ENCODE measurements around the gene BHLHE40. TPM values are rescaled to one million over a fixed set of nuclear protein-coding genes. Genes with fewer than 3 reads are reported as not detected.

The BHLHE40 gene
- total and polyA plus RNA-seq, 10 of the 15 experiments (the other 5 are each of a cell fraction or from before 2014, with no cell fraction given): 25.2 to 106 (median 51.4) TPM

GRCh38 chr3:4994823-4995499 is 15.7 kb downstream of the BHLHE40 start:
- intact Hi-C loops (cut with micrococcal nuclease; ENCODE audit: unreplicated experiment) (no loop called here), in situ Hi-C loops (cut with MboI) (no loop called here)
- Histone ChIP-seq H3K27ac (ENCODE audit: control insufficient read depth, insufficient read depth) (peak overlapping the region; percentile 7; the same call in 1 of the 2 replicates), H3K9me3 (replicated peaks; ENCODE audit: control insufficient read depth, insufficient read depth, low read length) (no peaks in the 10 kb centered on the region), H2AFZ (ENCODE audit: control insufficient read depth, low read depth, low read length) (peak overlapping the region; percentile 68; the same call in 1 of the 2 replicates), H3K9ac (ENCODE audit: control insufficient read depth, insufficient read depth, low read length) (no peak overlapping the region; the same call in 1 of the 2 replicates), H4K20me1 (ENCODE audit: control insufficient read depth, insufficient read depth) (no peaks in the 10 kb centered on the region), H3K4me2 (ENCODE audit: control insufficient read depth, insufficient read depth) (0 out of 2 replicates have a peak overlapping the region, but pooled peaks have one; percentile 38), H3K27me3 (replicated peaks in 1 of 2; ENCODE audit: control insufficient read depth in 2 of 2, insufficient read depth in 2 of 2, low read length in 1 of 2) (no peaks in the 10 kb centered on the region), H3K79me2 (ENCODE audit: control insufficient read depth, insufficient read depth, low read length) (no peaks in the 10 kb centered on the region), H3K4me3 (no peak overlapping the region), H3K4me1 (ENCODE audit: control insufficient read depth, insufficient read depth, low read length) (peaks cover 10% of the 10 kb centered on the region), H3K36me3 (ENCODE audit: control insufficient read depth in 2 of 2, insufficient read depth in 2 of 2, low read length in 1 of 2) (no peaks in the 10 kb centered on the region)
- 44% methylated on average over 11 of the region's 11 CpGs for WGBS (ENCODE audit: insufficient coverage, insufficient replicate concordance, low lambda C conversion rate, missing lambda C conversion rate)
- CTCF ChIA-PET: interaction anchor here (0.8 to 23.1 kb wide), 7 partner anchors 10 to 142 kb away, joined by 3 to 330 read pairs (median 4); partner anchors contain the start of gene BHLHE40
- FAIRE-seq (no peak), DNase-seq (ENCODE audit: low read depth, low spot score) (no peak), ATAC-seq (peak; percentile 75)
- no TSS peak for BruUV-seq (replicated peaks)
- SMC1A ChIA-PET (ENCODE audit: uncharacterized antibody, unreplicated experiment): interaction anchor here (0.6 to 5.6 kb wide), 14 partner anchors 11 to 239 kb away, joined by 3 to 66 read pairs (median 4); partner anchors contain the start of gene BHLHE40
- RAD21 ChIA-PET (ENCODE audit: unreplicated experiment): interaction anchor here (0.8 to 4.2 kb wide), 10 partner anchors 8 to 145 kb away, joined by 3 to 45 read pairs (median 9); partner anchors contain the start of gene BHLHE40
- POLR2A ChIA-PET: interaction anchor here (0.7 to 5.3 kb wide), 10 partner anchors 10 to 240 kb away, joined by 3 to 37 read pairs (median 5); partner anchors contain the start of gene BHLHE40
- TF ChIP-seq TARDBP (IDR thresholded peaks at IDR 0.05; ENCODE audit: borderline replicate concordance) (no peak), REST (IDR thresholded peaks at IDR 0.05; ENCODE audit: low read depth, low read length) (no peak), MYB (IDR thresholded peaks at IDR 0.05; ENCODE audit: borderline replicate concordance, low read depth, low read length) (no peak), BRCA1 (IDR thresholded peaks at IDR 0.05; ENCODE audit: low read depth, low read length) (no peak), GATAD2B (conservative IDR thresholded peaks at IDR 0.05; ENCODE audit: low read depth) (0 out of 2 replicates have a peak, but pooled peaks have one; percentile 28), ZNF687 (IDR thresholded peaks at IDR 0.05) (peak; percentile 68), YY1 (IDR thresholded peaks at IDR 0.05; ENCODE audit: low read depth, low read length) (0 out of 2 replicates have a peak, but pooled peaks have one; percentile 11), POLR2A (IDR thresholded peaks at IDR 0.05; ENCODE audit: low read depth, low read length) (0 out of 2 replicates have a peak, but pooled peaks have one; percentile 31), CUX1 (IDR thresholded peaks at IDR 0.05; ENCODE audit: insufficient replicate concordance, low read depth, low read length) (no peak)

Data from GM12878 (cell line).